ENCODE data around the gene CAT.
"Not testable (repeated sequence)": the region's sequence is repeated elsewhere in the genome, so short reads cannot be mapped to it uniquely, and the experiment has no call there.

CAT gene

GRCh38 chr11:34424826-34425225 lies 13.9 kb upstream of the CAT start:
- DNase-seq (ENCODE audit: low read depth in 1 of 2, low spot score in 1 of 2): not testable (repeated sequence)

GRCh38 chr11:34425360-34425759 lies 13.4 kb upstream of the CAT start:
- DNase-seq (ENCODE audit: low read depth in 1 of 2, low spot score in 1 of 2): no peak

- no peak for DNase-seq (ENCODE audit: low read depth in 1 of 2, low spot score in 1 of 2)
Observed at GRCh38 chr11:34425867-34426266, 12.9 kb upstream of the CAT start.

GRCh38 chr11:34426766-34427185 lies 12.0 kb upstream of the CAT start:
- DNase-seq (ENCODE audit: low read depth in 1 of 2, low spot score in 1 of 2): no peak

- no peak for DNase-seq (ENCODE audit: low read depth in 1 of 2, low spot score in 1 of 2)
Observed at GRCh38 chr11:34427186-34427805, 11.4 kb upstream of the CAT start.

- no peak for DNase-seq (ENCODE audit: low read depth in 1 of 2, low spot score in 1 of 2)
Observed at GRCh38 chr11:34431979-34432378, 6.8 kb upstream of the CAT start.

- DNase-seq (ENCODE audit: low read depth in 1 of 2, low spot score in 1 of 2): no peak
Observed at GRCh38 chr11:34432822-34433221, 5.9 kb upstream of the CAT start.

- no peak for DNase-seq (ENCODE audit: low read depth in 1 of 2, low spot score in 1 of 2)
Observed at GRCh38 chr11:34433899-34434298, 4.8 kb upstream of the CAT start.

GRCh38 chr11:34437224-34438125 lies 1.3 kb upstream of the CAT start:
- DNase-seq (ENCODE audit: low read depth in 1 of 2, low spot score in 1 of 2): no peak

- DNase-seq (ENCODE audit: low read depth in 1 of 2, low spot score in 1 of 2): no peak
Observed at GRCh38 chr11:34439610-34440198, 970 bp downstream of the CAT start.

- DNase-seq (ENCODE audit: low read depth in 1 of 2, low spot score in 1 of 2): no peak
Observed at GRCh38 chr11:34441814-34442213, 3.1 kb downstream of the CAT start.

- DNase-seq (ENCODE audit: low read depth in 1 of 2, low spot score in 1 of 2): no peak
Observed at GRCh38 chr11:34443136-34443535, 4.4 kb downstream of the CAT start.

- DNase-seq (ENCODE audit: low read depth in 1 of 2, low spot score in 1 of 2): no peak
Observed at GRCh38 chr11:34444428-34444827, 5.7 kb downstream of the CAT start.

- no peak for DNase-seq (ENCODE audit: low read depth in 1 of 2, low spot score in 1 of 2)
Observed at GRCh38 chr11:34445956-34446355, 7.2 kb downstream of the CAT start.

GRCh38 chr11:34446386-34446785 lies 7.7 kb downstream of the CAT start:
- DNase-seq (ENCODE audit: low read depth in 1 of 2, low spot score in 1 of 2): no peak

- DNase-seq (ENCODE audit: low read depth in 1 of 2, low spot score in 1 of 2): no peak
Observed at GRCh38 chr11:34447044-34447443, 8.3 kb downstream of the CAT start.

- no peak for DNase-seq (ENCODE audit: low read depth in 1 of 2, low spot score in 1 of 2)
Observed at GRCh38 chr11:34448223-34448994, 9.7 kb downstream of the CAT start.

GRCh38 chr11:34449013-34449412 lies 10.3 kb downstream of the CAT start:
- no peak for DNase-seq (ENCODE audit: low read depth in 1 of 2, low spot score in 1 of 2)

- DNase-seq (ENCODE audit: low read depth in 1 of 2, low spot score in 1 of 2): no peak
Observed at GRCh38 chr11:34451053-34451452, 12.3 kb downstream of the CAT start.

- DNase-seq (ENCODE audit: low read depth in 1 of 2, low spot score in 1 of 2): no peak
Observed at GRCh38 chr11:34454308-34455032, 15.7 kb downstream of the CAT start.

GRCh38 chr11:34457607-34458006 lies 18.9 kb downstream of the CAT start:
- no peak for DNase-seq (ENCODE audit: low read depth in 1 of 2, low spot score in 1 of 2)

Data from activated CD4-positive, alpha-beta T cell treated with anti-CD3 and anti-CD28 coated beads, Interleukin-2, amount 50 U/mL, for 24 hours (primary cell).